ENCODE measurements around the gene RANBP9. TPM values are rescaled to one million over a fixed set of nuclear protein-coding genes. Genes with fewer than 3 reads are reported as not detected.

RANBP9 gene
- total and polyA plus RNA-seq, 9 of the 15 experiments (the other 6 are each of a cell fraction or from before 2014, with no cell fraction given) = 27.5 to 130 (median 61.5) TPM

GRCh38 chr6:13614926-13615791, 96.5 kb downstream of the RANBP9 start, which contains the start of gene NOL7 (continued):
- TF ChIP-seq MAFF (IDR thresholded peaks at IDR 0.05; ENCODE audit: low read length) (no peak), HNRNPL (IDR thresholded peaks at IDR 0.05; ENCODE audit: low read depth, low read length) (no peak), PYGO2 (tag; IDR thresholded peaks at IDR 0.05) (no peak), TOE1 (IDR thresholded peaks at IDR 0.05; ENCODE audit: borderline replicate concordance) (peak; percentile 72; the same call in 1 of the 2 replicates), TOE1 (CRISPR knock-in tag; IDR thresholded peaks at IDR 0.05; ENCODE audit: borderline replicate concordance, low read depth) (peak; percentile 98; the same call in 1 of the 2 replicates), RNF219 (CRISPR knock-in tag; IDR thresholded peaks at IDR 0.05) (no peak), CEBPZ (IDR thresholded peaks at IDR 0.05; ENCODE audit: borderline replicate concordance, low read depth, low read length) (no peak), BRCA1 (IDR thresholded peaks at IDR 0.05) (no peak), BRCA1 (CRISPR knock-in tag; IDR thresholded peaks at IDR 0.05) (no peak; the same call in 1 of the 2 replicates), ZNF143 (CRISPR knock-in tag; IDR thresholded peaks at IDR 0.05) (no peak; the same call in 1 of the 2 replicates), TCF7L2 (IDR thresholded peaks at IDR 0.05; ENCODE audit: low read depth, low read length) (no peak), POLR3G (IDR thresholded peaks at IDR 0.05; ENCODE audit: extremely low read depth, insufficient read length, insufficient replicate concordance) (no peak), RHOXF2B (CRISPR knock-in tag; conservative IDR thresholded peaks at IDR 0.05) (peak; percentile 79; the same call in 1 of the 2 replicates), ETS2 (tag; IDR thresholded peaks at IDR 0.05; ENCODE audit: borderline replicate concordance, poor library complexity, severe bottlenecking) (no peak), STAT5B (CRISPR knock-in tag; IDR thresholded peaks at IDR 0.05) (no peak), RNF2 (IDR thresholded peaks at IDR 0.05) (peak; percentile 93), ZNF436 (CRISPR knock-in tag; IDR thresholded peaks at IDR 0.05) (no peak), TAL1 (IDR thresholded peaks at IDR 0.05) (no peak), COPS2 (conservative IDR thresholded peaks at IDR 0.05) (no peak), HDAC1 (IDR thresholded peaks at IDR 0.05) (peak; percentile 29 to 100; a peak in 3 of 4 replicates), ATF4 (CRISPR knock-in tag; IDR thresholded peaks at IDR 0.05) (no peak), ZNF24 (IDR thresholded peaks at IDR 0.05) (0 out of 2 replicates have a peak, but pooled peaks have one; percentile 67), ZNF589 (CRISPR knock-in tag; IDR thresholded peaks at IDR 0.05; ENCODE audit: low read depth) (no peak; the same call in 1 of the 2 replicates), SMARCE1 (IDR thresholded peaks at IDR 0.05) (no peak; the same call in 1 of the 2 replicates)

Data from K562 (cell line).